Fibroblast of pulmonary artery (primary cell): Measurements from ENCODE around the gene BPGM.

Experiments used
- DNase-seq: peaks from one replicate; pipeline ENCODE4 v3.0.0-alpha.2; 2010; ENCODE audit warnings: low read depth
- H3K4me3 ChIP-seq: replicated peaks from 2 replicates; pipeline ENCODE4 v1.5.1; 2011; ENCODE audit warnings: low read depth, mild to moderate bottlenecking, control low read depth, low read length, moderate library complexity
- TF ChIP-seq, protein P1 (sequence below): IDR thresholded peaks from 2 replicates; pipeline ENCODE4 v1.5.1; 2011; ENCODE audit warnings: mild to moderate bottlenecking, control low read depth, low read length, inconsistent platforms; ENCODE audit errors: missing control alignments

The BPGM gene

DNA sequence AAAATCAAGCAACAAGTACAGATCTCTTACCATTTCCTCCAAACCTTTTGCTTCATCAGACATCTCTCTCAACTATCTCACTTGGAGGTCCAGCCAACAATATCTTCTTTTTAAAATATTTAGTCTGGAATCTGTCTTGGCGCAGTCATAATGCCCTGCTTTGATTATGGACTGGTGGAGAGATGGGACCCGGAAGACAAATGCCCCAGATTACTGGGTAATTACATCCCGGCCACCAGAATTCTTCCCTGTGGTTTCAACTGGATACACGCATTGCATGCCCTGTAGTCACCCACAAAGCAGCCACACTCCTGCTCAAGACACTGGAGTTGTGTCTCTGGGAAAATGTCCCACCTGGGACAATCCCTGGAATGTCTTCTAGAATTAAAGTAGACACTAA lies 65.5 kb downstream of the BPGM start:
- no peak overlapping the region for H3K4me3 ChIP-seq
- DNase-seq, result no peak
- TF ChIP-seq, protein P1, sequence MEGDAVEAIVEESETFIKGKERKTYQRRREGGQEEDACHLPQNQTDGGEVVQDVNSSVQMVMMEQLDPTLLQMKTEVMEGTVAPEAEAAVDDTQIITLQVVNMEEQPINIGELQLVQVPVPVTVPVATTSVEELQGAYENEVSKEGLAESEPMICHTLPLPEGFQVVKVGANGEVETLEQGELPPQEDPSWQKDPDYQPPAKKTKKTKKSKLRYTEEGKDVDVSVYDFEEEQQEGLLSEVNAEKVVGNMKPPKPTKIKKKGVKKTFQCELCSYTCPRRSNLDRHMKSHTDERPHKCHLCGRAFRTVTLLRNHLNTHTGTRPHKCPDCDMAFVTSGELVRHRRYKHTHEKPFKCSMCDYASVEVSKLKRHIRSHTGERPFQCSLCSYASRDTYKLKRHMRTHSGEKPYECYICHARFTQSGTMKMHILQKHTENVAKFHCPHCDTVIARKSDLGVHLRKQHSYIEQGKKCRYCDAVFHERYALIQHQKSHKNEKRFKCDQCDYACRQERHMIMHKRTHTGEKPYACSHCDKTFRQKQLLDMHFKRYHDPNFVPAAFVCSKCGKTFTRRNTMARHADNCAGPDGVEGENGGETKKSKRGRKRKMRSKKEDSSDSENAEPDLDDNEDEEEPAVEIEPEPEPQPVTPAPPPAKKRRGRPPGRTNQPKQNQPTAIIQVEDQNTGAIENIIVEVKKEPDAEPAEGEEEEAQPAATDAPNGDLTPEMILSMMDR, result no peak

DNA sequence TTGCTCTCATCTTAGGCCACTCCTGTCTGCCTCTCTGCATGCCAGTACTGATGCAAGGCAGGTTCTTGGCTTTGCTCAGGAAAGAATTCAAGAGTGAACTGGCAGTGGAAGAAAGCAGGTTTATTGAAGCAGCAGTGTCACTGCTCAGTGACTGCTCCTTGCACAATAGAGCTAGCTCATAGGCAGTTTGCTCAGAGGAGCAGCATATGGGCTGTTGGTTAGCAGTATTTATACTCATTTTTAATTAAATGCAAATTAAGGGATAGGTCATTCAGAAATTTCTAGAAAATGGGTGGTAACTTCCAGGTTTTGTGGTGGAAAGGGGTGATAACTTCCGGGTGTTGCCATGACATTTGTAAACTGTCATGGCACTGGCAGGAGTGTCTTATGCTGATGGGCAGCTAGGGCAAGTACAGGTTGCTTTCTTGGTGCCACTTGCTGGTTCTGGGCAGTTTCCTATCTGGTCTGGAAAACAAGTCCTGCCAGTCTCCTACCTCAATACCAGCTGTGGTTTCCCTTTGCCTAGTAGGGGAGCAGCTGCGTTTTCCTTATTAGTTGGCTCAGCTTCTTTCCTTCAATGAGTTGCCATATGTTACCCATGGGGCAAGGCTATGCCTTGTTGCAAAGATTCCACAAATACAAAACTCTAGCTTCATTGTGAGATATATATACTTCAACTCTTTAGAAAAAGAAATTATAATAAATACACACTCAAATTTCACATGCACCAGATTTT lies 68.0 kb downstream of the BPGM start:
- DNase-seq, result no peak
- TF ChIP-seq, protein P1, result no peak
- no peak overlapping the region for H3K4me3 ChIP-seq

DNA sequence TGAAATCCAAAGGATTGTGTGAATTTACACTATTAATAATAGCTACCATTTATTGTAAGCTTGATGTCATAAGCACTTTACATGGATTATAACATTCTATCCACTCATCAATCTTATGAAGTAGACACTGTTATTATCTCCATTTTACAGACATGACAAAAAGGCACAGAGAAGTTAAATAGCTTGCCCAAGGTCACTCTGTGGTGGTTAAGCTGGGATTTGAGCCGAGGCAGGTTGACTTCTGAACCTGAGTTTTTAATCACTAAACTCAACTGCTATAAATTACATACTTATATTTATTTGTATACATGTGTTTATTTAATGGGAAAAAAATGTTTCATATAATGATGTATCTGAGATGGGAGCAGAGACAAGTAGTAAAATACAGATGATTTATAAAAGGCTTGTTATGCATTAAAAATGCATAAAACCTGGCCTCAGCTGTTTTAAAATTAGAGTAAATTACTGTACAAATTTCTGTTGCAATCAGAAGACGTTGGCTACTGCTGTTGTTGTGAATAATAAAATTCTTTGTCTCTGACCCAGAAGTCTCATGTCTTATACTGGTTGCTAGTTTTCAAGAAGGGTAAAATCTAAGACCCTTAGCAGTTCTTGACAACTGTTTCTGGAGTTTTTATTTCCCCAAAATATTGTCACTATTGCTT lies 71.7 kb downstream of the BPGM start:
- H3K4me3 ChIP-seq, result no peak overlapping the region

DNA sequence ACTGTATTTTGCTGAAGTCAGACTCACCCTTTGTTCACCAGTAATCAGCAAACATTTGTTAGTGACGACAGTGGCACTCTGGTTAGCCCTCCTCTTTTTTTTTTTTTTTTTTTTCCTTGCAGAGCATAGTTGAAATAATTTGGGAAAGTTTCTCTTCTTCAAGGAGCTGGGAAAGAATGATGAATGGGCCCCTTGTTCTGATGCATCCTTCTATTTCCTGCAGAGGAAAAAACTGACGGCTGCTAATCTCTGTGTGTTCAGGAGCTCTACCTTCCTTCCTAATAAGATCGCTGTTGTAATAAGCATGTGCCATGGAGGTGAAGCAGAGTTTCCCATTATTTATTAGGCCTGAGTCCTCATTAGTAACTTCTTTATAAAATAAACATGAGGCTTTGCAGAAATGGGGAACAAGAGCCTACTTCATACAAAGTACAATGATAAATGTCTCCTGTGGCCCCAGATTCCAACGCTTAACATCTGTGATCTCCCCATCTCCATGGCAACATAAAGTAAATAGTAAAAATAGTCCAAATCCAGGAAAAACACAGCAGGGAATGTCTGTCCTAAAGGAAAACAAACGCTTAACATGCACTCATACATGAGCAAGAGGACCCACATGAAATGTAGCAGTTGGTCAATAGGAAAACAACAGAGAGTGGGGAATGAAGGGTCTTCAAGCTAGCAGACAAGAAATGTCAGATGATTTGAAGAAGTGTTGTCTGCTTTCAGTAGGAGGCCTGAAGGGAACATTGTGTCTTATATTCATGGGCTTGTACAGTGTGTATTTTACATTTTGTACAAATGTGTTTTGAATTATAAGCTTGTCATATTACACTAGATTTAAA lies 73.7 kb downstream of the BPGM start:
- TF ChIP-seq, protein P1, result no peak
- H3K4me3 ChIP-seq, result no peak overlapping the region
- peak; percentile 55 for DNase-seq

More for the DNA sequence above, 71.7 kb downstream of the BPGM start:
- TF ChIP-seq, protein P1, result no peak
- DNase-seq, result no peak

DNA sequence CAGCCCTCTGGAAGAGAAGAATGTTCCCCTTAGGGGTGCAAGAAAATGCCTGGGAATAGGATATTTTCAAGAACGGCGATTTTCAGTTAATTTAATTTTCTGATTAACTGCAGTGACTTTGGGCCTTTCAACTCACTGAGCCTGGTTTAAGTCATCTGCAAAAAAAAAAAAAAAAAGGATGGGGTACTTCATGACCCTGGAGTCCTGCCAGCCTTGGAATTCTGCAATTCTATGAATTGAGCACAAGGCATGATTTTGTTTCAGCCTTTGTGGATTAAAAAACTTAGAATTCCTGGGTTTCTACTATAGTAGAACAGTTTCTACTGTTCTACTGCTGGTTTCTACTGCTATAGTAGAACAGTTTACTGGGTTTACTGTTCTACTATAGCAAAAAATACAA lies 74.5 kb downstream of the BPGM start:
- DNase-seq, result no peak
- TF ChIP-seq, protein P1, result no peak
- H3K4me3 ChIP-seq, result no peak overlapping the region

DNA sequence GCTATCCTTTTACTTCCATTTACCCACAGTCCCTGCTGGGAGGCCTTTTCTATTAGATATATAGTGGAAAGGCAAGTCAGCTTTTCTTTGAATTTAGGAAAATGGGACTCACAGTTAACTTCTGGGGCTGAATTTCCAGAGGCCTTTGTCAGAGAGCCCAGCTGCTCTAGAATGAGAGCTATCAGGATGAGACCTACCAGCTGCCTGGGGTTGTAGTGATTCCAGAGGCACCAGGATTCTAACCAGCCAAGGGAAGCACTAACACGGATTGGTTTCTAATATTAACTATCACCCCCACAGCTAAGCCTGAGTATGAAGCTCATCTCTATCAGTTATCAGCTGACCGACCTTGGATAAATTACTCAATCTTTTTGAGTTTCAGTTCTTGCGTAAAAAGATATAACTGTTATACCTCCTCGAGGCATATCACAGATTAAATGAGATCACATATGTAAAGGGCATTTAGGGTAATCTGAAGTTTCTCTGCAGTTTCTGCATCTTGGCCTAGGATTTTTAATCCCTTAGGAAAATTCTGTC lies 76.2 kb downstream of the BPGM start:
- TF ChIP-seq, protein P1, result no peak
- no peak overlapping the region for H3K4me3 ChIP-seq

More for the DNA sequence above, 76.2 kb downstream of the BPGM start:
- no peak for DNase-seq
